Stimulated activated CD4-positive, alpha-beta T cell treated with anti-CD3 and anti-CD28 coated beads, TNF-alpha, amount 100 ng/mL, for 4 hours (primary cell): ENCODE results near the gene GRAMD4.

ENCODE experiments used
- DNase-seq, 3 experiments: peaks; one replicate each; pipeline ENCODE4 v3.0.0-alpha.2; 2020; ENCODE audit warnings: low read depth in 3 of 3

Gene GRAMD4, protein sequence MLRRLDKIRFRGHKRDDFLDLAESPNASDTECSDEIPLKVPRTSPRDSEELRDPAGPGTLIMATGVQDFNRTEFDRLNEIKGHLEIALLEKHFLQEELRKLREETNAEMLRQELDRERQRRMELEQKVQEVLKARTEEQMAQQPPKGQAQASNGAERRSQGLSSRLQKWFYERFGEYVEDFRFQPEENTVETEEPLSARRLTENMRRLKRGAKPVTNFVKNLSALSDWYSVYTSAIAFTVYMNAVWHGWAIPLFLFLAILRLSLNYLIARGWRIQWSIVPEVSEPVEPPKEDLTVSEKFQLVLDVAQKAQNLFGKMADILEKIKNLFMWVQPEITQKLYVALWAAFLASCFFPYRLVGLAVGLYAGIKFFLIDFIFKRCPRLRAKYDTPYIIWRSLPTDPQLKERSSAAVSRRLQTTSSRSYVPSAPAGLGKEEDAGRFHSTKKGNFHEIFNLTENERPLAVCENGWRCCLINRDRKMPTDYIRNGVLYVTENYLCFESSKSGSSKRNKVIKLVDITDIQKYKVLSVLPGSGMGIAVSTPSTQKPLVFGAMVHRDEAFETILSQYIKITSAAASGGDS

DNA sequence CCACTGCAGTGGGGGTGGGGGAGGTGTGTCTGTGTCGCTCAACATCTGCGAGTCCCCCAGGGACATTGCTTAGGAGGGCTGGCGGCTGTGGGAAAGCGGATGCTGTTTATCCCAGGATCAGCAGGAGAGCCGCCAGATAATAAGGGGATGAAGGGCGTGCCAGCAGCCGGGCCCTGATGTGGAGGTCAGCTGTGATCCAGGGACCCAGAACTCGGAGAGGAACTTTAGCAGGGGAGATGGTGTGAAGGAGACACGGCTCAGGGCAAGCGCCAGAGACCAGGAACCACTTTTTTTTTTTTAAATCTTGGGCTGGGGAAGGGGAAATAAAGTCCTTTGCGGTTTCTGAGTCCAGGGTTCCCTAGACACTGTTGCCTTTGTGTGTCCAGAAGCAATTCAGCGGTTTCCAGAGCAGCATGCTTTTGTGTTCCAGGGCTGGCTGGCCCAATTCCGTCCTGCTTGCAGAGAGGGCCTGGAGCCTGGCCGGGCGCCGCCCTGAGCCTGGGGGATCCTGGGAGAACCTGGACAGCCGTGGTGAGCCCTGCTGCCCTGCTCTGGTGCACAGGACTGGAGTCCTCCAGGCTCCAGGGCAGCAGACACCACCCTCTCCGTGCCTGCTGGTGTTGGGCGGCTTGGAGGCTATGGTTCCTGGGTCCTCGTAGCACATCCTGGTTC is at the start of gene GRAMD4:
GRAMD4 (plus strand) TSS at position 557 of the 672 bp plus-strand sequence. CDS start 6,414 bp downstream, outside the sequence.
- no peak for DNase-seq

DNA sequence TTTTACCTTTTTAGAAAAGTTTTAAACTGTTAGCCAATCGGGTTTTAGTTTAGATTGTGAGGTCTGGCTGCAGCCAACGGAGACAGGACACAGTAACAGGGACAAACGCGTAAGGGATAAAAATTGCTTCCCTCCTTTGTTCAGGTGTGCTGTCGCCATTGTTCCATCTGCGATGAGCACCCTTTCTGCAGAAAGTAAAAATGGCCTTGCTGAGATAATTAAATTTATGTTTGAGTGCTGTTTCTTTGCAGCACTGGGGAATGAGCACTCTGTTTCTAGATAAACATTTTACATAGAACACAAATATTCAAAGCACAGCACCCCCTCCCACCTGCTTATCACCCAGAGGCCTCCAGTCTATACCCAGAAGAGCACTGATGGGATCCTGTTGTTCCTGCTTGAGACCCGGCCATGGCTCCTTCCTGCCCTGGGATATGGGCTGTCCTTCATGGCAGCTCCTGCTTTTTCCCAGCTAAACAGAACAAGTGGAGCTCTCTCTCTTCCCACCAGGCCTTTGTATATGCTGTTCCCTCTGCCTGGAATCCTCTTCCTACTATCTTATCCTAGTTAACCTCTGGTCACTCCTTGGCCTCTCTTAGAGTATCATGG is 48.4 kb upstream of the GRAMD4 start:
- DNase-seq: no peak

DNA sequence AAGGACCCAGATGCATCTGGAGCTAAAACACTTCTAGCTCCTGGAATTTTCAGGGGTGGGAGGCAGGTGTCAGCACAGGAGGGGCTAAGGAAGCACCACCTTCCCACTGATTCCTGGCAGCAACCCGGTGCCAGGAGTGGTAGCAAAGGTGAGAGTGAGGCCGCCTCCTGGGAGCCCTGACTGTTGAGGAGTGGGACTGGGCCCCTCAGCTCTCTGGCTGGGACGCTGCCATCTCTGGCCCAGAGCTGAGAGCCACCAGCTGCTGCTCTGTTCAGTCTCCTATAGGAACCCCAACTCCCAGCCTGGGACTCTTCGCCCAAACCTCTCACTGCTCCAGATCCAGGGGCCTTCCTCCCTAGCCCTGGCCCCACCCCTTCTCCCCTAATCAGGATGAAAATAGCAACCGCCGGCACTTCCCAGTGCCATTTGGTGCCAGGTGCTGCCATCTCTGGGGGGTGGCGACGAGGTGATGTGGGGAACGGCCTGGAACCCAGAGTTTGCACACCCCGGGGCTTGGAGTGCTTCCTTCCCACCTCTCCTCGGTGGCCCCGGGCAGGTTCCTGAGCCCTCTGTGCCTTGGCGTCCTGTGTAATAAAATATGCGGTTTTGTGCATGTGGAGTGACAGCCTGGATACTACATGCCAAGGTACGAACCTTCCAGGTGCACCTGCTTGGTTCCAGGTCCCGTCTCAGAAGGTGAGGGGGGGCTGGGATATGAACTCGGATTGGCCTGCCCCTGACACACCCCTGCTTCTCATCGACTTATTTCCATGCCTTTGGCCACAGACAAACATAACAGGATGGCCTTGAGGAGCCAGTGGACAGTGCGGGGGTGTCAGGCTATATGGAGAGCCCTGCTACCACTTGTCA is 47.0 kb upstream of the GRAMD4 start:
- no peak for DNase-seq

DNA sequence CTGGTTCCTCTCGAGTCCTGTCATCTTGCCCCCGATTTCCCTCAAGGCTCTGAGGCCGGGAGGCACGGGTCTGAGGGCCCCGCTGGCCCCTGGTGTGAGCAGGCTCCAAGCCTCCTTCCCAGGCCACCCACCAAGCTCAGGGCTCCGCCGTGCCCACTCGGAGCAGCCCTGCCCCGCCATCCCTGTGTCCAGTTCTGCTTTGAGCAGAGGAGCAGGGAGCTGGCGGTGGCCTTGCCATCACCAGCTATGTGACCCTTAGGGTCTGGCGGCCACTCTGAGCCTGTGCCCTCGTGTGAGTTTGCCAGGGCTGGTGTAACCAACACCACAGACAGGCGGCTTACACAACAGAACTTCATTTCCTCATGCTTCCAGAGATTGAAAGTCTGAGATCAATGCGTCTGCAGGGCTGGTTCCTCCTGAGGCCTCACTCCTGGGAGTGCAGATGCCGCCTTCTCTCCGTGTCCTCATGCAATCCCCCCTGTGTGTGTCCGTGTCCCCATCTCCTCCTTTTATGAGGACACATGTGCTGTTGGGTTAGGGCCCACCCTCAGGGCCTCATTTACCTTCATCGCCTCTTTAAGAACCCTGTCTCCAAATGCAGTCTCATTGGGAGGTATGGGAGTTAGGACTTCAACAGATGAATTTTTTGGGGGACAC is 46.3 kb upstream of the GRAMD4 start:
- no peak for DNase-seq

DNA sequence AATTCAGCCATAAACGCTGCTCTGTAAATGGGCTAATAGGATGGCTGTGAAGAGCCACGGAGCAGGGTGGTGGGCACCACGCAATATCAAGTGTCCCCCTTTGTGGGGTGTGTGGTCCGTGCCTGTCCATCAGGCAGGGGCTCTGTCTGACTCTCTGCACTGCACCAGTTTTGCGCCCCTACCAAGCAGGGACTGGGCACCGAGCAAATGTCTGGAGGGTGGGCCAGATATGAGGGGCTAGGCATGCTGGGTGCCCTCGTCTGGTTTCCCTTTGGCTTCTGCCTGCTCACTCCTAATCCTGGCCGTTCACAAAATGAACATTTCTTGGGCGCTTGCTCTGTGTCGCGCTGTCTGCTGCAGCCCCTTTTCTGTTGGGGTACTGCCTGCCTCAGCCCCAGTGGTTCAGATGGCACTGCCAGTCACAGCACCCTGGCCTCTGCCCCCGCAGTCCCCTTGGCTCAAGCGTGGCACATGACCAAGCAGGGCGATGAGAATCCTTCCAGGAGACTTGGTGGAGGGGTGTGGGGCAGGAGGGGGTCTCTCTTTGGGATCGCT is 45.7 kb upstream of the GRAMD4 start:
- no peak for DNase-seq

DNA sequence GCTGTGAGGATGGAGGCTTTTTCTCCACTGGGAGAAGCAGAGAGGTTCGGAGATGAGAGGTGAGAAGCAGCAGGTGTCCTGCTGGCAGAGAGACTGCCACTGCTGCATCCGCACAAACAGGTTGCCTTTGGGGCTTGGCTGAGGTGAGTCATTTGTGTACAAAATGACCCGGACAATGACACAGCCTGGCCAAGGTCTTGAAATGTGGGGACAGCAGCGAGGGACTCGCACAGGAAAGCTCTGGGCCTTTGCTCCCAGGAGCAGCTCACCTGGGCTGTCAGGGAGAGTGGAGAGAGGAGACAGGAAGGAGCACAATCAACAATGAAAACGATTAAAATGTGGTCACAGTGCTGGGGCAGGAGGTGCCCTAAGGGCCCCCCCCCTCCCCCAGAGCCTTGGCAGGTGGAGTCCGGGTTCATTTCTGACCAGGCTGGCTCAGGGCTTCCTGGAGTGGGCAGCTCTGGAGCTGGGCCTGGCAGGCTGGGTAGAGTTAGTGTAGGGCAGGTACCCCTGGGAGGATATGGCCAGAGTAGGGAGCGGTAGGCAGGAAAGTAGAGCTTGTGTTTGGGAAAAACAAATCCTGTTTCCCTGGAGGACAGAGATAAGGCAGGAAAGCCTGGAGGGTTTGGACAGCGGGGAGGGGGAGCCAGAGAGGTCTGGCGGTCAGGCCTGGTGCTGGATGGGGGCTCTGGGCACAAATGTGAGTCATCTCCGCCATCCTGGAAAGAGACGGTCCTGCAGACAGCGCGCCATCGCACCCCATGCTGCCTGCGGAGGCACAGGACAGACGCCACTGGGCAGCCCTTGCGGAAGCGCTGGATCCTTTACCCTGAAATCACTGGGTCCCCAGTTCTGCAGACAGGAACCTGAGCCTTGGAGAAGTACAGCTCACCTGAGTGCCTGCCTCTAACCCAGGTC is 44.9 kb upstream of the GRAMD4 start:
- DNase-seq: no peak

DNA sequence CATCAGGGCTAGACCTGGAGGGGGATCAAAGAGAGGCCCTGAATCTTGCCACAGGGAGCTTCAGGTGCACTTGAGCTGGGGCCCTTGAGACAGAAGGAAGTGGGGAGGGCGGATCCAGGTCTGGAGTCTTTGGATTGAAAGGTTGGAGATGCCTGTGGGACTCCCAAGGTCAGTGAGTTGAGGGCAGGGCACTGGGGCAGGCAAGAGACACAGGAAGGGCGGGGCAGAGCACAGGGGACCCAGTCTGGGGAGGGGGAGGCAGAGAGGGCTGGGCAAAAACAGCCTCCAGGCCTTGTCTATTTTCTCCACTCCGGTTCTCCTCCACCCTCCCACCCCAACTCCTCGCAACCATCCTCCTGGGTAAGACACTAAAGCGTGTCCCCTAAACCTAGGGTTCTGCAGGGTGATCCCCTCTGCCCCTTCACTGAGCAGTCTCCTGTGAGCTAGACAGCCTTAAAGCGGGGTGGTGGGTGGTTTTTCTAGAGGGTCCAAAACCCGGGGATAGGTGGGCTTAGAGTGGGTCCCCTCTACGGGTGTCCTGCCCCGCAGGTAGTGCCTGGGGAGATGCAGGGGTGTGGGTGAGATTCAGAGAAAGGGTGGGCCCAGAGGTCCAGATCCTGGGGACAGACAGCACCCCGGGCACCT is 44.2 kb upstream of the GRAMD4 start:
- no peak for DNase-seq

DNA sequence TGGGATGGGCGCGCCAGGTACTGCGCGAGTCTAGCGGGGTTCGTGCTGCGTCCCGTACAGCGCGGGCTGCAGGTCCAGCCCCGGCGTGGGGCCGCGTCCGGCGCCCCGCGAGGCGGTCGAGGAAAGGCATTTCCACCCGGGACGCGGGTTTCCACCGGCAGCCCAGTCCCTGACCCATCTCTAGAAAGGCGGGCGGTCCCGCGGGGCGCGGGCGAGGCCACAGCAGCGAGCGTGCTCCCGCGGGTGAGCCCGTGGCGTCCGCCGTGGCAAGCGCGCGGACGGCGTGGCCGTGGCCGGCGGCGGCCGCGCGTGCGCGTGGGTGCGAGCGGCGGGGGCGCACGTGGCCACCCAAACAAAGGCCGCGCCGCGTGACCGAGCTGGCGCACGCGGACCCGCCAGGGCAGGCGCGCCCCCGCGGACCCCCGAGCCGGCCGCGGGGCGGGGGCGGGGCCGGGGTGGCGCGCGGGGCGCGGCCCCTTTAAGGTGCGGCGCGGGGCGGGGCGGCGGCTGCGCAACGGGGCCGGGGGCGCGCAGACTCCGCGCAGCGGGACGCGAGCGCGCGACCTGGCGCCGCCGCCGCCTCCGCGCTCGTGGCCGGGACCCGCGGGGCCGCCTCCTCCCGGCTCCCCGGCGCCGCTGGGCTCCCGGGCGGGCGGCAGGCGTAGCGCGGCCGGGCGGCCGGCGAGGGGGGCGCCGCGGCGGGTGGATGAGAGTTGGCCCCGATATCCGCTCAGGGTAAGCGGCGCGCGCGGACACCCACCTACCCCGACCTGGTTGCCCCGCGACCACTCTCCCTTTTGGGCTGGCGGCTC is 43.4 kb upstream of the GRAMD4 start:
- peak; percentile 32 to 59 (median 47) for DNase-seq

DNA sequence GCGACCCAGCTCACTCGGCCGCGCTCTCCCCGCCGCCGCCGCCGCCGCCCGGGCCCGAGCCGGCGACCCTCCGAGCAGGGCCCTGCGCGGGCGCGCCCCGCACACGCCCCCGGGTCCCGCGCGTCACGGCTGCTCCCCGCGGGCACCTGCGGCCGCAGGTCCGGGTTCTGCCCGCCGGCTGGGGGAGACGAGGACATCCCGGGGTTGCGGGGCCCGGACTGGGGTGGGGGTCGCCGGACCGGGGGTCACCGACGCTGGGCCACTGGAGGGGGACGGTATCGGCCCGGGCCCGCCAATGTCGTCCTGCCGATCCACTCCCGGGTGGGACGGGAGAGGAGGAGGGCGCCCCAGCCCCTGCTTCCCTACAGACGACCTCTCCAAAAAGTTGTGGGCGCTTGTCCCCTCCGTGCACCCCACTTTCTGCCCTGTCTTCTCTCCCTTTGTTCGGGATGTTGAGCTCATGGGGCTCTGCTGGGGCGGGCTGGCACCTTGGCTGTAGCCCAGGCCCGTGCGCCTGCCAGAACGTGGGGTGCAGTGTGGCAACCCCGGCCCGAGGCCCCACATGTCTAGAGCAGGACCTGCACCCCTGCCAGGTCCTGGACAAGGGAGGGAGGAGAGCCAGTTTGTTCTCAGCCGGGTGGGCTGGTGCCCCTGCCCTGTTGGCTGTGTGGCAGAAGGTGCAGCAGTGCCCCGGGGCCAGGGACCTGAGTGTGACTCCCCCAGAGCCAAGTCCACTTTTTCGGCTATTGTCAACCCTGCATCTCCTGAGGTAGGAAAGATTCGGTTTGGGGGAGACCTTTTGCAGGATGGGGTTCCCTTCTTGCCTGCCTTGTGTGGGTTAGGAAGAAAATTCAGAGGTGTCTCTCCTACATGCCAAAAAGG is 42.6 kb upstream of the GRAMD4 start:
- no peak for DNase-seq

DNA sequence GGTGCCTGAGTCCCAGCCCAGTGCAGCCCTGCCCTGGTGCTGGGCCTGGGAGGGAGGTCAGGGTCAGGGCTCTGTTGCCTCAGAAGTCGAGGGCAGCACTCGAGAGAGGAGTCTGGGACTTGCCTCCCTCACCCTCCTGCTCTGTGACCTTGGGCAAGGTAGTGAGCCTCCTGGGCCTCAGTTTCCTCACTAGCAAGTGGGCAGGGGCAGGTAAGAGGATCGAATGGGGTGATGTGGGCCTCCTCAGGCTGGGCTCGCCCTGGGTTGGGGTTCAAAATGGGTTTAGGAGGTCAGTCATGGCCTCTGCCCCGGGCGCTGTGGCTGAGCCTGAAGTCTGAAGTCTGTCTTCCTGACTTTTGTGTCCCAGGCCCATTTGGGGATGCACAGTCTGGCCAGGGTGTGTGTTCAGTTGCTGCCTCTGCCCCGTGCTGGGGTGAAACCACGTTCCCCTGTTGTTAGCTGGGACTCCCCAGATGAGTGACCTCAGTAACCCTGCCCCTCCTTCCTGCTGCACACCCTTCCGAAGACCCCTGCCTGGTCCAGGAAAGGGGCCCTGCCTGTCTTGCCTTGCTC is 41.8 kb upstream of the GRAMD4 start:
- DNase-seq: no peak

DNA sequence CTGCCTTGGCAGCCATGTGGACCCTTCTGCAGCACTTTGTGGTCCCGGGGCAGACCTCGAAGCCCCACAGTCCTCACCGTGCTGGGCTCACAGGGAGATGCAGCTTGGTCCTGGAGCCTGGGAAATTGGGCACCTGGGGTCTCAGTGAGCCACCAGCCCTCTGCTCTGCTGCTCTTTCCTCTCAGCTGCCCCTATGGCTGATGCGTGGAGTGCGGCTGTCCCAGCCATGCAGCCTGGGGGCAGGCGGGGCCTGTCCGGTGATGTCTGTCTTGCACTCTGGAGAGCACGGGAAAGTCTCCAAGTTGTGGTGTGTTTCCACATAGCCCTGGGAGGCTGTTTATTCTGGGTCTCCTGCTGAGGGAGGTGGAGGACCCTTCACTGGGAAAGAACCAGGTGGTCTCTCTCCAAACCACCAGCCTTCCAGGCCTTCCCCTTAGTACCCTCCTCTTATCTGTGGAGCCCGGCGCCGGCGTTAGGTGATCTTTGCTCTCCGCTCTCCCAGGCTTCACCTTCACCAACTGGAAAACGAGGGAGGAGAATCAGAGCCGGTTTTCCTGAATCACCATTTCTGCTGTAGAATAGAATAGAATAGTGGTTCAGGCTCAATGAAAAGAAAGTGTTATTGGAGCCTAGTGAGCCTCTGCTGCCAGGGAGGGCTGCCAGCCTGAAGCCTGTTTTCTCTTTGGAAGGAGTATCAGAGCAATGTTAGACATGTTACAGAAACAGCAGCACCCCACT is 41.2 kb upstream of the GRAMD4 start:
- no peak for DNase-seq

DNA sequence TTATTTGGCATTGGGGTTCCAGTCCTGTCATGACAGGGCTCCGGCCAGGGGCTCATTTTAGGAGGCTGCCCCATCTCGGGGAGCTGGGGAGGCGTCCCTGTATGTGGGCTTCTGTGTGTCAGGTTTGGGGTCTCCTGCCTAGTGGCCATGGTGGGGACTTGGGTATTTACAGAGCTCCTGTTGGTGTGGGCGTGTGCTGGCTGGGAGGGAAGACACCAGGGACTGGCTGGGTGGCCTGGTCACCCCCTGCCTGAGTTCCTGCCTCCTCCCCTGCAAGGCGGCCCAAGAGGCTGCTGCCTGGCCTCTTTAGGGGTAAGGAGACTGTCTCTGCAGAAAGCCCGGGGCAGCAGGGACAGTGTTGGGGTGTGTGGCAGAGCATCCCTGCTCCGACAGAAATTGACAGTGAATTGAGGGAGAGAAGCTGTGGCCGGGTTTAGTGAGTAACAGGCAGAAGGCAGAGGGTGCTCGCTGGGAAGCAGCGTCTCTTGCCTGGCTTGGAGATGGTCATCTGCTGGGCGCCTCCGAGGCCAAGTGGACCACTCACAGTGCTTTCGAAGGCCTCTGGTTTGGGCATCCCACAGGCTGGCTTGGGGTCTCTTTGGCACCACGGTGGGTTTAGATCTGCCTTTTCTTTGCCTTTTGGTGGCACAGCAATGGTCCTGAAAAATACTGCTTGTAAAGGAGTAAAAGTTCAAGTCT is 40.3 kb upstream of the GRAMD4 start:
- no peak for DNase-seq

DNA sequence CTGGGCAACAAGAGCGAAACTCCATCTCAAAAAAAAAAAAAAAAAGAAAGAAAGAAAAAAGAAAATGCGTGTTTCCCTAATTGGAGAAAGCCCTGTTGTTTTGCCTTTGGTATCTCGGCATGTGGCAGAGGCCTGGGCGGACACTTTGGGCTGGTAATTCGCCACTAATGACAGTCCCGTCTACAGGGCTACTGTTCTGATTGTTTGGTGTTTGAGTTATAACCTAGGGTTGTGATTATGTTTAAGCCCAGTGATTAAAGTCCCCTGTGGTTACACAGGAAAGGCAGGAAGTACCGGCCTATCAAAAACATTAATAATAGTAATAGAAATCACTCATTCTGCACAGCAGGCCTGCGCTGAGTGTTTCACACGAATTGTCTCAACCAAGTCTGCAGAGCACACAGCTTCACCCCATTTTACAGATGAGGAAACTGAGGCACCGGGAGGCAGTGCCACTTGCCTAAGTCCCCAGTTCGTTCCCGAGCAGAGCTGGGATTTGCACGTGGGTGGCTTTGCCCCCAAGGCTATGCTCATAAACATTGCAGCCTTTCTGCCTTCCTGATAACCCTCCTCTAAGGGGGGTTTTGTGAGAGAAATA is 39.1 kb upstream of the GRAMD4 start:
- no peak for DNase-seq

DNA sequence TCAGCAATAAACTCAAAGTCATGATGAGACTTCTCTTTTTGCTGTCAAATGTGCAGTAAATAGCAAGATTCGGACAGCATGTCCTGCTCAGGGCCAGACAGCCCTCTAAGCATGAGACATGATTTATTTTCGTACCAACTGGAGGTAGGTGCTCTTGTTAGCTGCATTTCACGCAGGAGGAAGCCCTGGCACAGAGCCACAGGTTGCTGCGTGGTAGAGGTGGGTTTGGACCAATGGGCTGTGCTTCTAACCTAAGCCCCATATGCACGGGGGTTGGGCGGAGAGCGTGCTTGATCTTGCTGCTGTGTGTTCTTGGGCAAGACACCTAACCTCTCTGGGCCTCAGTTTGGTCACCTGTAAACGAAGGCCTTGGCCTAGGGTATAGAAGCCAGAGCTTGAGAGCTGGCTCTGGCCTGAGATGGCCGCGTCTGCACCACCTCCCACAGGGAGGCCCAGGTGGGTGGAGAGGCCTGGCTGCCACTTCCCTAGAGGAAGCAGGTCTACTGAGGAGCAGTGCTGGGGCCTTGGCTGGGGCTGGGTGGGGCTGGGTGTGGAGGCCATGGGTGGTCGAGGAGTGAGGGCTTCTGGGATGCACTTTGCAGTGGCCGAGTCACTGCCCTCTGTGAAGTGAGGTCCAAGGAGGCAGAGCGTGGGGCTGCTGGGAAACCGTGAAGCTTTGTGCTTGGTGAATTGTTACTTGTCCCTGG is 38.5 kb upstream of the GRAMD4 start:
- DNase-seq: no peak
